HEK293T (cell line): ENCODE measurements around the gene PDE1A.

Source experiments
- ARNT ChIP-seq: fragments of 450-650 bp; IDR thresholded peaks from 2 replicates; pipeline ENCODE4 v1.6.1; 2017; ENCODE audit warnings: mild to moderate bottlenecking
- BHLHE40 ChIP-seq: fragments of 450-650 bp; IDR thresholded peaks from 2 replicates; pipeline ENCODE4 v1.6.1; 2016; ENCODE audit warnings: mild to moderate bottlenecking, moderate library complexity, borderline replicate concordance
- ELF4 ChIP-seq: fragments of 450-650 bp; IDR thresholded peaks from 2 replicates; pipeline ENCODE4 v1.6.1; 2017; ENCODE audit warnings: antibody characterized with exemption
- FOXA1 ChIP-seq: fragments of 450-650 bp; IDR thresholded peaks from 2 replicates; pipeline ENCODE4 v1.6.1; 2016; ENCODE audit warnings: mild to moderate bottlenecking
- HDGF ChIP-seq: fragments of 450-650 bp; IDR thresholded peaks from 2 replicates; pipeline ENCODE4 v1.6.1; 2017; ENCODE audit warnings: antibody characterized with exemption, borderline replicate concordance
- L3MBTL2 ChIP-seq: fragments of 450-650 bp; conservative IDR thresholded peaks from 2 replicates; pipeline ENCODE4 v1.6.1; 2016; ENCODE audit warnings: mild to moderate bottlenecking
- NFRKB ChIP-seq: fragments of 450-650 bp; IDR thresholded peaks from 2 replicates; pipeline ENCODE4 v1.6.1; 2016; ENCODE audit warnings: mild to moderate bottlenecking, moderate library complexity
- SP1 ChIP-seq: fragments of 450-650 bp; IDR thresholded peaks from 2 replicates; pipeline ENCODE4 v1.6.1; 2017
- SUZ12 ChIP-seq: fragments of 450-650 bp; IDR thresholded peaks from 2 replicates; pipeline ENCODE4 v1.6.1; 2016; ENCODE audit warnings: mild to moderate bottlenecking
- TARDBP ChIP-seq: fragments of 450-650 bp; IDR thresholded peaks from 2 replicates; pipeline ENCODE4 v1.6.1; 2016
- TF ChIP-seq, protein P1 (sequence below): fragments of 450-650 bp; IDR thresholded peaks from 2 replicates; pipeline ENCODE4 v1.6.1; 2016

DNA sequence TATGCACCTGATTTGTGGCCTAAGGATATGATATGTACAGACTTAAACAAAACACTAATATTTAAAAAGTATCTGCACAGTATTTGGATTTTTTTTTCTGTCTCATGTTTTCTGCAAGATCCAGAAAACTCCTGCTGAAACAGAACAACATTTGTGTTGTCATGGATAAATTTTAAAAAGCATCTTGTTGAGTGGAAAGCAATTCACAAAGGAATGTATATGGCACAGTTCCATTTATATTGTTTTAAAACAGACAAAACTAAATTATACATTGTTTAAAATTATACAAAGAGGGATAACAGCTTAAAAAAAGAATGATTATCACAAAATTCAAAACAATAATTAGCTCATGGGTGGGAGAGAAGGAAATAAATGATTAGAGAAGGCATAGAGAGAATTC lies 247.7 kb downstream of the PDE1A start:
- TF ChIP-seq TARDBP (no peak), SP1 (no peak), BHLHE40 (no peak), ELF4 (no peak), FOXA1 (no peak), SUZ12 (no peak), L3MBTL2 (no peak), ARNT (no peak), HDGF (no peak), NFRKB (no peak)
- TF ChIP-seq, protein P1, sequence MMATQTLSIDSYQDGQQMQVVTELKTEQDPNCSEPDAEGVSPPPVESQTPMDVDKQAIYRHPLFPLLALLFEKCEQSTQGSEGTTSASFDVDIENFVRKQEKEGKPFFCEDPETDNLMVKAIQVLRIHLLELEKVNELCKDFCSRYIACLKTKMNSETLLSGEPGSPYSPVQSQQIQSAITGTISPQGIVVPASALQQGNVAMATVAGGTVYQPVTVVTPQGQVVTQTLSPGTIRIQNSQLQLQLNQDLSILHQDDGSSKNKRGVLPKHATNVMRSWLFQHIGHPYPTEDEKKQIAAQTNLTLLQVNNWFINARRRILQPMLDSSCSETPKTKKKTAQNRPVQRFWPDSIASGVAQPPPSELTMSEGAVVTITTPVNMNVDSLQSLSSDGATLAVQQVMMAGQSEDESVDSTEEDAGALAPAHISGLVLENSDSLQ, result no peak
